Cerebellar nuclear complex (tissue), 1 donor: ENCODE results near the gene SHCBP1L.

ENCODE experiments used
- DNase-seq, 2 experiments: peaks; one replicate each; lab custom pipeline; 2025; lab: John Stamatoyannopoulos, UW

SHCBP1L gene

GRCh38 chr1:182890927-182891610, 61.9 kb downstream of the SHCBP1L start:
- DNase-seq = peak in 1 of 2 experiments; percentile 19

GRCh38 chr1:182889997-182890396, 63.0 kb downstream of the SHCBP1L start:
- no peak for DNase-seq

GRCh38 chr1:182888736-182889531, 64.0 kb downstream of the SHCBP1L start:
- DNase-seq = no peak

GRCh38 chr1:182886985-182887384, 66.0 kb downstream of the SHCBP1L start:
- DNase-seq = no peak

GRCh38 chr1:182885591-182885990, 67.4 kb downstream of the SHCBP1L start:
- no peak for DNase-seq

GRCh38 chr1:182884872-182885271, 68.1 kb downstream of the SHCBP1L start:
- no peak for DNase-seq

- no peak for DNase-seq
Measured at GRCh38 chr1:182877842-182878241, 75.1 kb downstream of the SHCBP1L start.

- DNase-seq = no peak
Measured at GRCh38 chr1:182877331-182877730, 75.6 kb downstream of the SHCBP1L start.

- no peak for DNase-seq
Measured at GRCh38 chr1:182875889-182876288, 77.1 kb downstream of the SHCBP1L start.

- no peak for DNase-seq
Measured at GRCh38 chr1:182872881-182873280, 80.1 kb downstream of the SHCBP1L start.

GRCh38 chr1:182869241-182869666, 83.7 kb downstream of the SHCBP1L start:
- DNase-seq = no peak

- no peak for DNase-seq
Measured at GRCh38 chr1:182867861-182868260, 85.1 kb downstream of the SHCBP1L start.

GRCh38 chr1:182863940-182864339, 89.0 kb downstream of the SHCBP1L start:
- no peak for DNase-seq

- no peak for DNase-seq
Measured at GRCh38 chr1:182862827-182863226, 90.1 kb downstream of the SHCBP1L start.

- no peak for DNase-seq
Measured at GRCh38 chr1:182861994-182862393, 91.0 kb downstream of the SHCBP1L start.

- no peak for DNase-seq
Measured at GRCh38 chr1:182860658-182861057, 92.3 kb downstream of the SHCBP1L start.

GRCh38 chr1:182857212-182857611, 95.8 kb downstream of the SHCBP1L start:
- DNase-seq = no peak

- no peak for DNase-seq
Measured at GRCh38 chr1:182855911-182856310, 97.1 kb downstream of the SHCBP1L start.

- no peak for DNase-seq
Measured at GRCh38 chr1:182851825-182852224, 101.1 kb downstream of the SHCBP1L start.

GRCh38 chr1:182850319-182850718, 102.6 kb downstream of the SHCBP1L start:
- DNase-seq = no peak
